MM.1S (cell line): ENCODE results near the gene XRCC4.

Experiments
- DNase-seq: peaks from one replicate; pipeline ENCODE4 v3.0.0-alpha.2; 2015
- H2AFZ ChIP-seq: fragments of 300-600 bp; sonication (generic); 2 replicates; pipeline ENCODE4 v1.6.0; 2016; ENCODE audit warnings: antibody characterized with exemption, low read length
- H3F3A ChIP-seq: fragments of 300-600 bp; sonication (generic); 2 replicates; pipeline ENCODE4 v1.6.1; 2016; ENCODE audit warnings: mild to moderate bottlenecking, antibody characterized with exemption, low read length, moderate library complexity, mixed read lengths; ENCODE audit not compliant: insufficient read depth
- H3K27ac ChIP-seq: fragments of 300-600 bp; sonication (generic); 2 replicates; pipeline ENCODE4 v1.5.1; 2016; ENCODE audit warnings: mild to moderate bottlenecking, low read length
- H3K27me3 ChIP-seq: fragments of 300-600 bp; sonication (generic); replicated peaks from 2 replicates; pipeline ENCODE4 v1.6.0; 2016; ENCODE audit warnings: low read length; ENCODE audit not compliant: insufficient read depth
- H3K36me3 ChIP-seq: fragments of 300-600 bp; sonication (generic); replicated peaks from 2 replicates; pipeline ENCODE4 v1.6.1; 2016; ENCODE audit warnings: mild to moderate bottlenecking, low read length, mixed read lengths; ENCODE audit not compliant: insufficient read depth
- H3K4me1 ChIP-seq: fragments of 300-600 bp; sonication (generic); 2 replicates; pipeline ENCODE4 v1.6.1; 2016; ENCODE audit warnings: low read length, mixed read lengths
- H3K4me2 ChIP-seq: fragments of 300-600 bp; sonication (generic); 2 replicates; pipeline ENCODE4 v1.6.0; 2016; ENCODE audit warnings: low read depth, low read length
- H3K4me3 ChIP-seq: fragments of 300-600 bp; sonication (generic); 2 replicates; pipeline ENCODE4 v1.5.1; 2016; ENCODE audit warnings: low read length, mixed read lengths
- H3K79me2 ChIP-seq: fragments of 300-600 bp; sonication (generic); 2 replicates; pipeline ENCODE4 v1.6.1; 2016; ENCODE audit warnings: mixed run types, low read length, mixed read lengths
- H3K9ac ChIP-seq: fragments of 300-600 bp; sonication (generic); 2 replicates; pipeline ENCODE4 v1.6.1; 2016; ENCODE audit warnings: low read length, mixed read lengths
- H3K9me2 ChIP-seq: fragments of 300-600 bp; sonication (generic); replicated peaks from 2 replicates; pipeline ENCODE4 v1.6.1; 2016; ENCODE audit warnings: mild to moderate bottlenecking, low read length, mixed read lengths; ENCODE audit not compliant: insufficient read depth
- H3K9me3 ChIP-seq: fragments of 300-600 bp; sonication (generic); replicated peaks from 2 replicates; pipeline ENCODE4 v1.6.1; 2016; ENCODE audit warnings: mild to moderate bottlenecking, low read length, mixed read lengths; ENCODE audit not compliant: insufficient read depth
- H4K20me1 ChIP-seq: fragments of 300-600 bp; sonication (generic); 2 replicates; pipeline ENCODE4 v1.6.1; 2016; ENCODE audit warnings: mild to moderate bottlenecking, low read length, moderate library complexity, mixed read lengths; ENCODE audit not compliant: insufficient read depth
- EZH2 ChIP-seq: fragments of 300-600 bp; sonication (generic); optimal IDR thresholded peaks from 2 replicates; pipeline ENCODE3; 2017; ENCODE audit warnings: low read depth, mild to moderate bottlenecking, antibody characterized with exemption, low read length, mixed read lengths
- EZH2phosphoT487 ChIP-seq: fragments of 300-600 bp; sonication (generic); IDR thresholded peaks from 2 replicates; pipeline ENCODE4 v1.6.1; 2018; ENCODE audit warnings: antibody characterized with exemption, low read length
- TF ChIP-seq, protein P1 (sequence below): fragments of 300-600 bp; sonication (generic); IDR thresholded peaks from 2 replicates; pipeline ENCODE4 v1.5.1; 2016; ENCODE audit warnings: antibody characterized with exemption, low read length, mixed read lengths

XRCC4 gene

DNA sequence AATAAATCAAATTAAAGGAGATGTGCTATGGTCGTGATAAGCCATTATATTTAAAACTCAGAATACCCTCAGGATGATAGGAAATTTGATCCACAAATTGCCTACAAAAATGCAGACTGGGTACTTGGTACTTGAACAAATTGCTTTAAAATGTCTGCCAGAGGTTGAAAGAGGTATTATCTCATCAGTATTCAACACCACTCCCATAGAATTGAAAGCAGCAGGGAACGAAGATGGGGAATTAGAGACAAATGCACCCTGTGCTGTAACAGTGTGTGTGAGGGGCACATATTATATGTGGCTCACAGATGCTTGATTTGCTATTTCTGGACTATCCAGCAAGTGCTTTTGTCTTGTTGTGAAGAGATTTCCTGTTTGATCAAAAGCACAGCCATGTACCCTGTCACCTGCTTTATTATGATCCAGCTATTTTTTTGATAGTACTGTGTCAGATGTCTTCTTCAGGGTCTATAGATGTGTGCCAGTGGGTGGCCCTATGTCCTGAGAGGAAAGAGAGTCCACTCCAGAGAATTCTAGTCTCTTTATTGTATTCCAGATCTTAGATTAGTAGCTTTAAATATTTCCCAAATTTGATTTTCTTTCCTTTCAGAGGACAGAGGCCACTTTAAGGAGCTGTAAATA lies 120.1 kb downstream of the XRCC4 start:
- no peaks in the 10 kb centered on the region for H3K79me2 ChIP-seq
- H3K27me3 ChIP-seq: no peaks in the 10 kb centered on the region
- no peaks in the 10 kb centered on the region for H3K9me3 ChIP-seq
- no peaks in the 10 kb centered on the region for H3F3A ChIP-seq
- H2AFZ ChIP-seq: no peak overlapping the region
- H3K27ac ChIP-seq: no peak overlapping the region
- no peak overlapping the region for H3K4me2 ChIP-seq
- no peak for DNase-seq
- no peaks in the 10 kb centered on the region for H3K9me2 ChIP-seq
- H3K4me3 ChIP-seq: no peak overlapping the region
- TF ChIP-seq, protein P1, sequence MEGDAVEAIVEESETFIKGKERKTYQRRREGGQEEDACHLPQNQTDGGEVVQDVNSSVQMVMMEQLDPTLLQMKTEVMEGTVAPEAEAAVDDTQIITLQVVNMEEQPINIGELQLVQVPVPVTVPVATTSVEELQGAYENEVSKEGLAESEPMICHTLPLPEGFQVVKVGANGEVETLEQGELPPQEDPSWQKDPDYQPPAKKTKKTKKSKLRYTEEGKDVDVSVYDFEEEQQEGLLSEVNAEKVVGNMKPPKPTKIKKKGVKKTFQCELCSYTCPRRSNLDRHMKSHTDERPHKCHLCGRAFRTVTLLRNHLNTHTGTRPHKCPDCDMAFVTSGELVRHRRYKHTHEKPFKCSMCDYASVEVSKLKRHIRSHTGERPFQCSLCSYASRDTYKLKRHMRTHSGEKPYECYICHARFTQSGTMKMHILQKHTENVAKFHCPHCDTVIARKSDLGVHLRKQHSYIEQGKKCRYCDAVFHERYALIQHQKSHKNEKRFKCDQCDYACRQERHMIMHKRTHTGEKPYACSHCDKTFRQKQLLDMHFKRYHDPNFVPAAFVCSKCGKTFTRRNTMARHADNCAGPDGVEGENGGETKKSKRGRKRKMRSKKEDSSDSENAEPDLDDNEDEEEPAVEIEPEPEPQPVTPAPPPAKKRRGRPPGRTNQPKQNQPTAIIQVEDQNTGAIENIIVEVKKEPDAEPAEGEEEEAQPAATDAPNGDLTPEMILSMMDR: no peak
- TF ChIP-seq EZH2 (no peak), EZH2phosphoT487 (no peak)
- no peaks in the 10 kb centered on the region for H3K4me1 ChIP-seq
- no peaks in the 10 kb centered on the region for H4K20me1 ChIP-seq
- H3K9ac ChIP-seq: no peak overlapping the region
- no peaks in the 10 kb centered on the region for H3K36me3 ChIP-seq

DNA sequence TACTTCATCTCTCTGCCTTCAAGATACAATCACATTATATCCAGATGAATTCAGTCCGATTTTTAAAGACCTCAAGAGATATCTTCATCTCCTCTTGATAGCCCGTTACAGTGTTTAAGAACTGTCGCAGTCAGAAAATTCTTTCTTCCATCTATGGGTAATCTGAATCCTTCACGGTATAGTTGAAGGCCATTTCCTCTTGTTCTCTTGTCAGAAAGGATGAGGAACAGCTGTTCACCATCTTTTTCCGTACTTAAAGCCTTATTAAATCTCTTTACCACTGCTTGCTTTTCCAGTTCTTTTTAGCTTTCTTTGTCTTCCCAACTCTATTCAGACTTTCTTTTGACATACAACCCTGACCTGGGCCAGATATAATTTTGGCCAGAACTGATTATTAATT lies 121.8 kb downstream of the XRCC4 start:
- no peaks in the 10 kb centered on the region for H4K20me1 ChIP-seq
- no peaks in the 10 kb centered on the region for H3K9me2 ChIP-seq
- no peaks in the 10 kb centered on the region for H3K4me1 ChIP-seq
- H3K4me2 ChIP-seq: no peak overlapping the region
- H3F3A ChIP-seq: no peaks in the 10 kb centered on the region
- H3K4me3 ChIP-seq: no peak overlapping the region
- no peaks in the 10 kb centered on the region for H3K79me2 ChIP-seq
- H3K9ac ChIP-seq: no peak overlapping the region
- no peaks in the 10 kb centered on the region for H3K9me3 ChIP-seq
- TF ChIP-seq, protein P1: no peak
- TF ChIP-seq EZH2 (no peak), EZH2phosphoT487 (no peak)
- no peak for DNase-seq
- no peaks in the 10 kb centered on the region for H3K36me3 ChIP-seq
- no peak overlapping the region for H2AFZ ChIP-seq
- no peak overlapping the region for H3K27ac ChIP-seq
- no peaks in the 10 kb centered on the region for H3K27me3 ChIP-seq

DNA sequence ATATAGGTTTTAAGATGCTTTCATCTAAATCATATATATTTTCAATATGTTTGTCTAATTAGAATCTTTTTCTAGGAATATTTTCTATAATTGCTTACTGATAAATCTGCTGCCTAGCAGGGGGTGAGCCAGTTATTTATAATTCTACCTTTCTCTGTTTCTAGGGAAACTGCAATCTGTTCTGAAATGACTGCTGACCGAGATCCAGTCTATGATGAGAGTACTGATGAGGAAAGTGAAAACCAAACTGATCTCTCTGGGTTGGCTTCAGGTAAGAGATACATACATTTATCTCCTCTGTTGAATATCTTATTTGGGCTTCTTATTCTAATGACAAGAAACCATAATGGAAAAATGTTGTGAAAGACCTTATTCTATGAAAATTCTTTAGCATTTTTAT lies 127.3 kb downstream of the XRCC4 start:
- Histone ChIP-seq H3K36me3 (no peaks in the 10 kb centered on the region), H3F3A (no peaks in the 10 kb centered on the region), H3K4me2 (no peak overlapping the region), H3K4me1 (no peaks in the 10 kb centered on the region), H3K27me3 (no peaks in the 10 kb centered on the region), H3K4me3 (no peak overlapping the region), H3K9ac (no peak overlapping the region), H4K20me1 (no peaks in the 10 kb centered on the region), H3K9me2 (no peaks in the 10 kb centered on the region), H3K9me3 (no peaks in the 10 kb centered on the region), H2AFZ (no peak overlapping the region), H3K27ac (no peak overlapping the region), H3K79me2 (no peaks in the 10 kb centered on the region)
- no peak for DNase-seq
- no peak for TF ChIP-seq EZH2
- TF ChIP-seq, protein P1: no peak
- no peak for TF ChIP-seq EZH2phosphoT487
